HL-60 (cell line): Measurements from ENCODE around the gene ZNF81.

ENCODE experiments used
- DNase-seq, 2 experiments: peaks; one replicate each; pipeline ENCODE4 v3.0.0-alpha.2; 2010 to 2020; ENCODE audit warnings: low read depth in 1 of 2, low spot score in 1 of 2
- H3K27ac ChIP-seq: fragments of 250-450 bp; sonication (Bioruptor Pico); replicated peaks from 2 replicates; pipeline ENCODE4 v1.5.1; 2020; ENCODE audit warnings: mild to moderate bottlenecking, moderate library complexity
- H3K27me3 ChIP-seq: fragments of 250-450 bp; sonication (Bioruptor Pico); 2 replicates; pipeline ENCODE4 v1.5.1; 2021; ENCODE audit warnings: mild to moderate bottlenecking, moderate library complexity; ENCODE audit not compliant: insufficient read depth, poor library complexity, severe bottlenecking
- H3K4me3 ChIP-seq: replicated peaks from 2 replicates; pipeline ENCODE4 v1.5.1; 2011; ENCODE audit warnings: mild to moderate bottlenecking, control low read depth, low read length; ENCODE audit not compliant: insufficient read depth
- CTCF ChIP-seq: IDR thresholded peaks from one replicate; pipeline ENCODE4 v1.5.1; 2011; ENCODE audit warnings: low read length, control low read depth, inconsistent platforms; ENCODE audit not compliant: insufficient read depth
- GABPA ChIP-seq: IDR thresholded peaks from 2 replicates; pipeline ENCODE4 v1.6.1; 2012; ENCODE audit warnings: low read depth
- POLR2AphosphoS5 ChIP-seq: IDR thresholded peaks from 2 replicates; pipeline ENCODE4 v1.6.1; 2012; ENCODE audit warnings: low read depth
- REST ChIP-seq: IDR thresholded peaks from 2 replicates; pipeline ENCODE4 v1.6.1; 2012; ENCODE audit warnings: low read depth; ENCODE audit not compliant: insufficient replicate concordance
- SPI1 ChIP-seq: IDR thresholded peaks from 2 replicates; pipeline ENCODE4 v1.6.1; 2012; ENCODE audit warnings: low read depth, mild to moderate bottlenecking, borderline replicate concordance

The ZNF81 gene

GRCh38 chrX:47815901-47816845, 20.5 kb upstream of the ZNF81 start:
- Histone ChIP-seq H3K27me3 (no peaks in the 10 kb centered on the region), H3K4me3 (no peak overlapping the region), H3K27ac (no peak overlapping the region)
- TF ChIP-seq GABPA (no peak), CTCF (no peak), REST (no peak), POLR2AphosphoS5 (no peak), SPI1 (no peak)
- DNase-seq, result no peak

- H3K27me3 ChIP-seq, result no peaks in the 10 kb centered on the region
- no peak overlapping the region for H3K4me3 ChIP-seq
- no peak for TF ChIP-seq POLR2AphosphoS5
- H3K27ac ChIP-seq, result no peak overlapping the region
- DNase-seq, result no peak
Observed at GRCh38 chrX:47817421-47817820, 19.3 kb upstream of the ZNF81 start.

GRCh38 chrX:47817897-47818296, 18.8 kb upstream of the ZNF81 start:
- Histone ChIP-seq H3K27me3 (no peaks in the 10 kb centered on the region), H3K27ac (no peak overlapping the region), H3K4me3 (no peak overlapping the region)
- no peak for DNase-seq
- no peak for TF ChIP-seq POLR2AphosphoS5
- no peak for TF ChIP-seq GABPA
- TF ChIP-seq SPI1, result no peak
- TF ChIP-seq CTCF, result no peak
- no peak for TF ChIP-seq REST

GRCh38 chrX:47828984-47829383, 7.7 kb upstream of the ZNF81 start:
- Histone ChIP-seq H3K27me3 (no peaks in the 10 kb centered on the region), H3K27ac (no peak overlapping the region), H3K4me3 (no peak overlapping the region)
- TF ChIP-seq CTCF, result no peak
- no peak for DNase-seq
